ENCODE measurements around the gene EZH2. TPM values are rescaled to one million over a fixed set of nuclear protein-coding genes. Genes with fewer than 3 reads are reported as not detected.

Gene EZH2
- total RNA-seq, 1 donor from 2014 or later = 2.3 TPM

GRCh38 chr7:148856891-148857290 lies 27.2 kb downstream of the EZH2 start:
- no peak for DNase-seq (ENCODE audit: low spot score)

GRCh38 chr7:148856578-148856881 lies 27.6 kb downstream of the EZH2 start:
- no peak for DNase-seq (ENCODE audit: low spot score)

GRCh38 chr7:148854983-148855382 lies 29.1 kb downstream of the EZH2 start:
- DNase-seq (ENCODE audit: low spot score) = no peak

- DNase-seq (ENCODE audit: low spot score) = no peak
These were observed 31.8 kb downstream of the EZH2 start for GRCh38 chr7:148852272-148852671.

- DNase-seq (ENCODE audit: low spot score) = no peak
These were observed 33.5 kb downstream of the EZH2 start for GRCh38 chr7:148850564-148850963.

GRCh38 chr7:148849393-148850098 lies 34.5 kb downstream of the EZH2 start:
- no peak for DNase-seq (ENCODE audit: low spot score)

GRCh38 chr7:148847815-148848734 lies 36.0 kb downstream of the EZH2 start:
- DNase-seq (ENCODE audit: low spot score) = no peak

GRCh38 chr7:148838905-148839304 lies 45.2 kb downstream of the EZH2 start:
- no peak for DNase-seq (ENCODE audit: low spot score)

GRCh38 chr7:148835854-148836253 lies 48.2 kb downstream of the EZH2 start:
- no peak for DNase-seq (ENCODE audit: low spot score)

- no peak for DNase-seq (ENCODE audit: low spot score)
These were observed 49.5 kb downstream of the EZH2 start for GRCh38 chr7:148834605-148835004.

GRCh38 chr7:148831782-148832181 lies 52.3 kb downstream of the EZH2 start:
- no peak for DNase-seq (ENCODE audit: low spot score)

GRCh38 chr7:148830897-148831692 lies 53.0 kb downstream of the EZH2 start:
- DNase-seq (ENCODE audit: low spot score) = no peak

- no peak for DNase-seq (ENCODE audit: low spot score)
These were observed 55.1 kb downstream of the EZH2 start for GRCh38 chr7:148828965-148829364.

- DNase-seq (ENCODE audit: low spot score) = no peak
These were observed 58.8 kb downstream of the EZH2 start for GRCh38 chr7:148825338-148825737.

- no peak for DNase-seq (ENCODE audit: low spot score)
These were observed 59.2 kb downstream of the EZH2 start for GRCh38 chr7:148824864-148825263.

GRCh38 chr7:148821422-148821821 lies 62.7 kb downstream of the EZH2 start:
- DNase-seq (ENCODE audit: low spot score) = no peak

- DNase-seq (ENCODE audit: low spot score) = no peak
These were observed 64.3 kb downstream of the EZH2 start for GRCh38 chr7:148819697-148820360.

GRCh38 chr7:148815612-148816011 lies 68.5 kb downstream of the EZH2 start:
- DNase-seq (ENCODE audit: low spot score) = no peak

GRCh38 chr7:148814922-148815559 lies 69.0 kb downstream of the EZH2 start:
- DNase-seq (ENCODE audit: low spot score) = no peak

- no peak for DNase-seq (ENCODE audit: low spot score)
These were observed 70.2 kb downstream of the EZH2 start for GRCh38 chr7:148813890-148814289.

GRCh38 chr7:148811892-148812291 lies 72.2 kb downstream of the EZH2 start:
- no peak for DNase-seq (ENCODE audit: low spot score)

All from mesenteric fat pad (tissue), 1 donor.